HG03457 (cell line): ENCODE data around the gene MAN1C1.

Experiments
- ATAC-seq: cut with Tn5 transposase; IDR thresholded peaks from one replicate; pipeline ENCODE4 v1.9.1; 2021; ENCODE audit warnings: moderate number of reproducible peaks; ENCODE audit not compliant: unreplicated experiment

MAN1C1 gene

GRCh38 chr1:25797939-25798338 is 181.3 kb downstream of the MAN1C1 start:
- no peak for ATAC-seq

- ATAC-seq, result no peak
Measured at GRCh38 chr1:25798666-25799351, 182.2 kb downstream of the MAN1C1 start.

DNA sequence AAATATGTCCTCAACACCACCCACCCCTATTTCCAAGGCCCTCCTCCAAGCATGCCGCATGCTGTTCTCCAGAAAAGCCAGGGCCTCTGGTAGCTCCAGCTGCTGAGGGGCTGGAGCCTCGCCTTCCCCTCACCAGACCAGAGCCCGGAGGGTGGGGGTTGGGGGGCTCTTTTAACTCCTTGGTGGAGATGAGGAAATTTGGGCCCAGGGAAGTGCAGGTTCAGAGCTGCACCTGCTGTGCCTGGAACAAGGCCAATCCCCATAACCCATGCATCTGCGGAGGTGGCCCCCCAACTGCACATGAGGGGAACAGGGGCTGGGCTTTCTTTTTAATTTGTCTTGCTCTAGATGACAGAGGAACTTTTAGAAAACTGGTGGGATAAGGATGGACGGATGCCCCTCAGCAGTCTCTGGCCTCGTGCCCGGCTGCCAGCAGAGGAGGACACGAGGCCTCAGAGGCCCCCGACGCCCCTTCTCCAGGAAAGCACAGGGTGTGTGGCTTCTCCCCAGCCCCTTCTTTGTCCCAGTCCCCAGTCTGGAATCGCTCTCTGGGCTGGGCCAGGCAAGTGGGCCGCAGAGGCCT is 182.9 kb downstream of the MAN1C1 start:
- ATAC-seq, result no peak

- no peak for ATAC-seq
Measured at GRCh38 chr1:25799935-25800702, 183.5 kb downstream of the MAN1C1 start, which contains the start of gene SELENON. SELENON (plus strand) TSS chr1:25800193; CDS start chr1:25800231, 38 bp downstream.

DNA sequence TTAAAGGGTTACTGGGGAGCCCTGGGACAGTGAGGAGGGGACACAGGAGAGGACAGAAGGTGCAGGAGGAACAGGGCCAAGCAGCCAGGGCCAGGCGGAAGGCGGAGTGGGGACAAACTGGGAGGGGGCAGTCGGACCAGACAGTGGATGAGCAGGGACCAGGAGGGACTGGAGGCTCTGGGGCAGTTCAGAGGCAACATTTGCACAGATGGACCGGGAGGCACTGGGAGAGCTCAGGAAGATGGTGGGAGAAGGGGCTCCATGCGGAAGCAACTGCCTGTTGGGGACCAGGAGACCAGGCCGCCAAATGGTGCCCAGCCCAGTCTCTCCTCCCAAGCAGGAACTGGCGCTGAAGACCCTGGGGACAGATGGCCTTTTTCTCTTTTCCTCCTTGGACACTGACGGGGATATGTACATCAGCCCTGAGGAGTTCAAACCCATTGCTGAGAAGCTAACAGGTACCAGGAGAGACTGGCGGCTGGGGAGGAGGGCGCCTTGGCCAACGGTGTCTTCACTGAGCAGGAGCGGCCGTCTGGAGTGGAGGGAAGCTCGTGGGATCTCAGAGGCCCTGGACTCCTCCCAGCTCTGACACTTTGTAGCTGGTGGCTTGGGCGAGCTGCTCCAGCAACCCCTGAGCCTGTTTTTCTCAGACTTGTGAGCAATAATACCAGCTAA is 184.2 kb downstream of the MAN1C1 start:
- ATAC-seq, result no peak

GRCh38 chr1:25802915-25803314 is 186.3 kb downstream of the MAN1C1 start:
- no peak for ATAC-seq

- ATAC-seq, result no peak
Measured at GRCh38 chr1:25803368-25803767, 186.8 kb downstream of the MAN1C1 start.

- ATAC-seq, result no peak
Measured at GRCh38 chr1:25804244-25804963, 187.8 kb downstream of the MAN1C1 start.

DNA sequence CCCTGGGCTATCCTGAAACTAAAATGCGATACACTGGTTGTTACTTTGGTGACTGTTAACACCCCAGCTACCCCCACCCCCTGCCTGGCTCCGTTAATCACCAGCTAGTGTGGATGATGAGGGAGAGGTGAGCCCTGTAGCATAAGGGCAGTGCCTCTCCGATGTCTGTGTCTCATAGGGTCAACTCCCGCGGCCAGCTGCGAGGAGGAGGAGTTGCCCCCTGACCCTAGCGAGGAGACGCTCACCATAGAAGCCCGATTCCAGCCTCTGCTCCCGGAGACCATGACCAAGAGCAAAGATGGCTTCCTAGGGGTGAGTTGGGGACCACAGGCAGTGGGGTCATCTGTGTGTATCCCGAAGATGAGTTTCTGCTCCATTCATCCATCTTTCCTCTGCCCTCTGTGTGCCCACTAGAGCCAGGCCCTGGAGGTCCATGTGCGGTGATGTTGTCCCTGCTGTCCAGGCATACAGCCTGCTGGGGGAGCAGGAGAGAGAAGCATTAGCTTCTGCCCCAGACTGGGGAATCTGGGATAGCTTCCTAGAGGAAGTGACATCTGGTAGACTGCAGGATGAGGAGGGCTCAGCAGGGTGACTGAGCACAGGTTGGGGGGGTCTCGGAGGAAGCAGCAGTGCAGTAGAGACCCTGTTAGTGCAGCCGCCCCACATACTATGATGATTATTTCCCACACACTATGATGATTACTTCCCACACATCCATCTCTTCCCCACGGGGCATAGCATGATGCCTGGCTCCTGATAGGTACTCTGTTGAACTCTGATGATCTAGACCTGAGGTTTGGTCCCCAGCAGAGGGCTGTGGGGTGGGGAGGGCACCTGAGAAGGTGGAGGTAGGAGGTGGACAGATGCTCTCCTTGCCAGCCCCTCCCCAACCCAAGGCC is 188.6 kb downstream of the MAN1C1 start:
- ATAC-seq, result no peak

- no peak for ATAC-seq
Measured at GRCh38 chr1:25805863-25806225, 189.3 kb downstream of the MAN1C1 start.

DNA sequence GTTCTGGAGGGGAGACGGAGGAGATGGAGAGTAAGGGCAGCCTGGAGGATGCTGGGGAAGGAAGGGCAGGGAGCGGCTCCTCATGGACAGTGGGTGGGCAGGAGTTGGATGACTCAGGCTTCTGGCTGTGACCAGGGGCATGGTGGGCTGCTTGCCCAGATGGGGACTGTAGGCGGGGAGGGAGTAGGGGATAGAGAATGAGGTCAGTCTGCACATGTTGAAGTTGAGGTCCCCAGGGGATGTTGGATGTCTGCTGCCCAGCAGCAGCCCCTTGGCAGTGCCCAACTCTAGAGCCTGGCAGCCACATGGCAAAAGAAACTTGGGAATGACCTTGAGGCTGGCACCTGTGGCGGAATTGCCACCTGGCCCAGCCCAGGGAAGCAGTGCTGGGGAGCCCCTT is 189.8 kb downstream of the MAN1C1 start:
- no peak for ATAC-seq

GRCh38 chr1:25807480-25808390 is 191.1 kb downstream of the MAN1C1 start:
- no peak for ATAC-seq

GRCh38 chr1:25808481-25809244 is 192.1 kb downstream of the MAN1C1 start:
- ATAC-seq, result no peak

DNA sequence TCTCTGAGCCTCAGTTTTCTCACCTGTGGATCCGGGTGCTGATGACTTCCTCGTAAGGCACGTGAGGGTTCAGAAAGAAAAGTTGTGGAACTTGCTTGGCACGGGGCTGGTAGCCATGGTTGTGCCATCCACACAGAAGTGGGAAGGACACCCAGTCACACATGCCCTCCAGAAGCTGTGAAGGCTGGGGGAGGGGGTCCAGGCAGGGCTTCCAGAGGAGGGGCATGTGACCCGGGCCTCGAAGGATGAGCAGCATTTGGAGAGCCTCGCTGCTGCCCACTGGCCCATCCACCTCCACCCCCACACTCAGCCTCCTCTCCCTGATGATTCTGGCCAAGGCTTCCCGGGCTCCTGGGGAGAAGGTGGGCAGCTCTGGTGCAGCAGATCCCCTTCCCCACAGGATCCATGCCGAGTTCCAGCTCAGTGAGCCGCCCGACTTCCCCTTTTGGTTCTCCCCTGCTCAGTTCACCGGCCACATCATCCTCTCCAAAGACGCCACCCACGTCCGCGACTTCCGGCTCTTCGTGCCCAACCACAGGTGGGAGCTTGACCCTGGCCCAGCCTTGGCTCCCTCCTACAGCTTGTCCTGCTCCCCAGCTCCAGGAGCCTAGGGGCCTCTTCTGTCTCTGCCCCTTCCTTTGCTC is 192.8 kb downstream of the MAN1C1 start:
- ATAC-seq, result no peak

- no peak for ATAC-seq
Measured at GRCh38 chr1:25809929-25810328, 193.3 kb downstream of the MAN1C1 start.

DNA sequence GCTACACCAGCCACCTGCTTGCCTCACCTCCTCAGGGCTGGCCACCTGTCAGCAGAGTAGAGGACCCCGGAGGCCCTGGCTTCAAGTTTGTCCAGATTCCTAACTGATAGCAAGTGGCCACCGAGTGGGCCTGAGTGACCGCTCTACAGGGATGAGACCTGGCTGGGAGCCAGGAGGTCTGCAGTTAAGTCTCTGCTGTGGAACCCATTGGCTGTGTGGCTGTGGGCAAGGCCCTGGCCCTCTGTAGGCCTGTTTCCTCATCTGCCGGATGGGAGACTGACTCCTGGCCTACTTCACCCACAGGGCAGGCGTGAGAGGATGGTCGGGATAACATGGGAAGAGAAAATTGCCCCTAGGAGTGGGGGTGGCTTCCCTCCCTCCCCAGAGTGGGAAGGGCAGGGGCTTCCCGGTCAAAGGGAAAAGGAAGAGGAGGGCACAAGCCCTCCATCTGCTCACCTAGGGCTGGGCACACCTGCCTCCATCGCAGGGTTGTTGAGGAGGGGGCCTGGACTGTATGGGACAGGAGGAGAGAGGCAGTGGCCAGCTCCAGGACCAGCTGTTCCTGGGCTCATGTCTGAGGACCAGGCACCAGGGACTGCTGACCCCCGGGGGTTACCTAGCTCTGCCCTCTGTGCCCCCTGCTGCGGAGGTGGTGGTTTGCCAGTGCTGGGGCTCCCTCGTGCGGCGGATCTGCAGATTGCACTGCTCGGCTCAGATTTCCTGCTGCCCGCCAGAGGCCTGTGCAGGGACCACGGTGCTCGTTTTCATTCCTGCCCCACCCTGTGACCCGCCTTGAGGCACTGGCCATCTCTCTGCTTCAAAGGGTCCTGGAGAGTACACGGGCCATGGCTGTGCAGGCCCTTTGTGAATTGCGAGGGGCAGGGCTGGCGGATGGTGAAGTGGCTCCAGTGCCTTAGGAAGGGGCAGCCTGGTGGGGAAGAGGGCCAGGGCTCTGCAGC is 194.0 kb downstream of the MAN1C1 start:
- ATAC-seq, result no peak
